ENCODE data around the gene FRMD3.
"Not testable (repeated sequence)": the region's sequence is repeated elsewhere in the genome, so short reads cannot be mapped to it uniquely, and the experiment has no call there.

The FRMD3 gene

DNA sequence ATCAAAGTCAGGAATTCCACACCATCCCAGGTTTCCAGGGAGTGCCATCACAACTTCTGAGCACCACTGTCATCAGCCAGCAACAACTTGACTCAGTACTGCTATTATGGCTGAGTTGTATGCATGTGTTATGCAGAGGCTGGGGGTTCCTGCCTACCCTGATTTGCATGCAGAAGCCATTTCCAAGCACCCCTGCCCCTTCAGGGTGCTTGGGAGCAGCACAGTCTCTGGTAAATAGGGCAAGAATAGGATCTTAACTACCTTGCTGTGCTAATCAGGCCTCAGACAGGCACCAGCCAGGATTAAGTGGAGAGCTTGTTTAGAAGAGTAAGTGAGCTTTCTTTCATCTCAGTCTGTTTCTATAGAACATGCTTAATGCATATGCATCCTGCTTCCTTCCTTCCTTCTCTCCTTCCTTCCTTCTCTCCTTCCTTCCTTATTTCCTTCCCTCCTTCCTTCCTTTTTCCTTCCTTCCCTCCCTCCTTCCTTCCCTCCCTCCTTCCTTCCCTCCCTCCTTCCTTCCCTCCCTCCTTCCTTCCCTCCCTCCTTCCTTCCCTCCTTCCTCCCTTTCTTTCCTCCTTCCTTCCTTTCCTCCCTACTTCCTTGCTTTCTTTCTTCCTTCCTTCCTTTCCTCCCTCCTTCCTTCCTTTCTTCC lies 175.7 kb downstream of the FRMD3 start:
- TF ChIP-seq, protein P1, sequence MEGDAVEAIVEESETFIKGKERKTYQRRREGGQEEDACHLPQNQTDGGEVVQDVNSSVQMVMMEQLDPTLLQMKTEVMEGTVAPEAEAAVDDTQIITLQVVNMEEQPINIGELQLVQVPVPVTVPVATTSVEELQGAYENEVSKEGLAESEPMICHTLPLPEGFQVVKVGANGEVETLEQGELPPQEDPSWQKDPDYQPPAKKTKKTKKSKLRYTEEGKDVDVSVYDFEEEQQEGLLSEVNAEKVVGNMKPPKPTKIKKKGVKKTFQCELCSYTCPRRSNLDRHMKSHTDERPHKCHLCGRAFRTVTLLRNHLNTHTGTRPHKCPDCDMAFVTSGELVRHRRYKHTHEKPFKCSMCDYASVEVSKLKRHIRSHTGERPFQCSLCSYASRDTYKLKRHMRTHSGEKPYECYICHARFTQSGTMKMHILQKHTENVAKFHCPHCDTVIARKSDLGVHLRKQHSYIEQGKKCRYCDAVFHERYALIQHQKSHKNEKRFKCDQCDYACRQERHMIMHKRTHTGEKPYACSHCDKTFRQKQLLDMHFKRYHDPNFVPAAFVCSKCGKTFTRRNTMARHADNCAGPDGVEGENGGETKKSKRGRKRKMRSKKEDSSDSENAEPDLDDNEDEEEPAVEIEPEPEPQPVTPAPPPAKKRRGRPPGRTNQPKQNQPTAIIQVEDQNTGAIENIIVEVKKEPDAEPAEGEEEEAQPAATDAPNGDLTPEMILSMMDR (IDR thresholded peaks at IDR 0.05), result no peak
- H3K4me3 ChIP-seq, result no peak overlapping the region
- intact Hi-C loops (cut with DNase I; ENCODE audit: low total_unique reads), result loop anchor here (10.0 kb wide), 1 partner anchor 252 kb away; no protein-coding TSS in a partner anchor
- no peaks in the 10 kb centered on the region for H3K36me3 ChIP-seq
- no peak for DNase-seq
- H3K4me1 ChIP-seq, result peaks cover 0 to 17% (median 6%) of the 10 kb centered on the region in 4 donors
- H3K27me3 ChIP-seq, result no peaks in the 10 kb centered on the region
- H3K27ac ChIP-seq, result no peak overlapping the region
- H3K9me3 ChIP-seq, result peaks cover 0 to 3% (median 0%) of the 10 kb centered on the region in 3 donors

DNA sequence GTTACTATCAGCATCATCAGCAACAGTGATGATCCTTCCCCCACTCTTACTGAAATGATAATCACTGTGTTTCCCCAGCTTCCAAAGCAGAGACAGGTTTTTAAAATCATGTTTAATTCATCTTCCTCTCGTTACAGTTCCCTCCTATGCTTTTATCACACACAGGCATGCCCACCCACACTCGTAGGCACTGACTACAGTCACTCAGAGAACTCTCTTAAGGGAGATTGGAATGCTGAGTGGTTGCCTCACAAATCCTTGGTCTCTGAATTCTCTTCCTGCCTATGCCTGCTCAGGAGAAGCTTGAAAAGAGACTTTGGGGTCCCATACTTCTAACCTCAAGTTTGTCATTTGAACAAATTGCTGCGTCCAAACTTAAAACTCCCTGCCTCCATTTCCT lies 179.2 kb downstream of the FRMD3 start:
- Histone ChIP-seq H3K4me1 (no peaks in the 10 kb centered on the region), H3K9me3 (peaks cover 0 to 3% (median 0%) of the 10 kb centered on the region in 3 donors), H3K27me3 (no peaks in the 10 kb centered on the region), H3K4me3 (no peak overlapping the region), H3K36me3 (no peaks in the 10 kb centered on the region), H3K27ac (no peak overlapping the region)
- intact Hi-C loops (cut with DNase I; ENCODE audit: low total_unique reads), result no loop called here
- no peak for DNase-seq
- TF ChIP-seq, protein P1 (IDR thresholded peaks at IDR 0.05), result no peak

DNA sequence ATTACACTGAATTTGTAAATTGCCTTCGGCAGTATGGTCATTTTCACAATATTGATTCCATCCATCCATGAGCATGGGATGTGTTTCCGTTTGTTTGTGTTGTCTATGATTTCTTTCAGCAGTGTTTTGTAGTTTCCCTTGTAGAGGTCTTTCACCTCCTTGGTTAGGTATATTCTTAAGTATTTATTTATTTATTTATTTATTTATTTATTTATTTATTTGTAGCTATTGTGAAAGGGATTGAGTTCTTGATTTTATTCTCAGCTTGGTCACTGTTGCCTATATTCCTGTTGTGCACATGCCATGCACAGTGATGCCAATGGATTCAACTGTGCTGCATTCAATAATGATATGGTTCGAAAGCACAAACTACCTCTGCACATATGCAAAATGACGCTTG lies 179.7 kb downstream of the FRMD3 start:
- intact Hi-C loops (cut with DNase I; ENCODE audit: low total_unique reads); H3K27ac ChIP-seq; H3K9me3 ChIP-seq; H3K4me3 ChIP-seq; H3K4me1 ChIP-seq; H3K27me3 ChIP-seq; DNase-seq; H3K36me3 ChIP-seq: not testable (repeated sequence)

DNA sequence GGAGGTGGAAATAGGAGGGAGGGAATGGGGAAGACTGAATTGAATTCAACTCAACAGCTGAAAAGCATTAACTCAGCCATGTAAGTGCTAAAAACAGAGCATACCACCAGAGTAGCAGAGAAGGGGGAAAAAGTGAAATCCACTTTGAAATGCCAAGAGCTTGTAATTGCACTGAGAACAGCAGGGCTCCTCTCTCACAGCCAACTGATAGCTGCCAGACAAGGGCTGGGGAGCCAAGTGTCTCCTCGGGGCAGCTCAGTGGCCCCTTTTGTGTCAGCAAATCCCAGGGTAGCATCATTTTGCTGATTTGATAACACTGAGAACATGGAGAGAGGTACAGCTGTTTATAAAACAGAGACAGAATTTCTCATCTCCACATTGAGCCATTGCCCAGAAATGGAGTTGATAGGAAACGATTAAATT lies 182.5 kb downstream of the FRMD3 start:
- peaks cover 0 to 3% (median 0%) of the 10 kb centered on the region in 3 donors for H3K9me3 ChIP-seq
- intact Hi-C loops (cut with DNase I; ENCODE audit: low total_unique reads), result no loop called here
- DNase-seq, result no peak
- H3K27ac ChIP-seq, result no peak overlapping the region
- H3K27me3 ChIP-seq, result no peaks in the 10 kb centered on the region
- TF ChIP-seq, protein P1 (IDR thresholded peaks at IDR 0.05), result no peak
- H3K4me1 ChIP-seq, result no peaks in the 10 kb centered on the region
- no peak overlapping the region for H3K4me3 ChIP-seq
- no peaks in the 10 kb centered on the region for H3K36me3 ChIP-seq

DNA sequence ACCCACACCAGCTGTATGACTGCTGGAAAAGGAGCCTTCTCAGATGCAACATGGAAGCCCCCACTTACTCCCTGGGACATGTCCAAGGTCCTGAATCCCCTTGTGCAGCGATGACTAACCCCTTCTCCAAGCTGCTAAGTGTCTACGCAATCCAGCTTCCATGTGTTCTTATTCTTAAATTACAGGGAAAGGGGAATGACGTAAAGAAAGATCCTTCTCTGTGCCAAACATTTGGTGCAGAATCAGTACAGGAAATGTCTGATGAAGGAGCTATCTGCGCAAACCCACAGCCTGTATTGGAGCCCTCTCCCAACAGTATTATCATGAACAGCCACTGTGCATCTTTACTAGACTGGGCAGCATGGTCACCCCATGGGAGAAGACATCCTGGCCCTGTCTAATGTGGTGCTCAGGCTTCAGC lies 183.2 kb downstream of the FRMD3 start:
- Histone ChIP-seq H3K27ac (no peak overlapping the region), H3K27me3 (no peaks in the 10 kb centered on the region)

DNA sequence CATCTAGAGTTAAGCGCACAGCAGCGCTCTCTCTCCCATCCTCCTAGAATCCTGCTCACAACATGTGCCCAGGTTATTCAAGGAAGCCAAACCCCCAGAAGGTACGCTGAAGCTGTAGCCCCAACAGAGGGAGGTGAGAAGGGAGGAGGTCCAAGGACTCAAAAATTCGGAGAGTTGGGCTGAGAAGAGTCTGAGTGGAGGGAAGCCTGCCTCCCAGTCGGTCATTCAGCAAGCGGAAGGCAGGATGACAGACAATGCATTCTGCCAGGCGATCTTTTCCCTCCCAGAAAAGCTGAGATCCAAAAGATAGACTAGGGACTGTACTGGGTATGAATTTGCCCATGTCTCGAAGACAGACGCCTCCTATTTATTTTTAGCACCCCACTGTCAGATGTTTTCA lies 189.2 kb downstream of the FRMD3 start:
- no peak for DNase-seq
- H3K27ac ChIP-seq, result no peak overlapping the region
- TF ChIP-seq, protein P1 (IDR thresholded peaks at IDR 0.05), result no peak
- H3K36me3 ChIP-seq, result no peaks in the 10 kb centered on the region
- intact Hi-C loops (cut with DNase I; ENCODE audit: low total_unique reads), result no loop called here
- H3K9me3 ChIP-seq, result no peaks in the 10 kb centered on the region
- H3K4me3 ChIP-seq, result no peak overlapping the region
- H3K4me1 ChIP-seq, result peaks cover 0 to 8% (median 7%) of the 10 kb centered on the region in 4 donors
- no peaks in the 10 kb centered on the region for H3K27me3 ChIP-seq

More for the DNA sequence above, 183.2 kb downstream of the FRMD3 start:
- H3K4me1 ChIP-seq, result no peaks in the 10 kb centered on the region
- TF ChIP-seq, protein P1 (IDR thresholded peaks at IDR 0.05), result no peak
- no peaks in the 10 kb centered on the region for H3K36me3 ChIP-seq
- peaks cover 0 to 3% (median 0%) of the 10 kb centered on the region in 3 donors for H3K9me3 ChIP-seq
- no peak overlapping the region for H3K4me3 ChIP-seq
- intact Hi-C loops (cut with DNase I; ENCODE audit: low total_unique reads), result no loop called here
- DNase-seq, result no peak
